H1 (cell line): ENCODE data around the gene MYH3. TPM values are rescaled to one million over a fixed set of nuclear protein-coding genes. Genes with fewer than 3 reads are reported as not detected.

Experiments used
- KDM5A ChIP-seq: fragments of 200-600 bp; IDR thresholded peaks from 2 replicates; pipeline ENCODE4 v1.7.1; 2012; ENCODE audit warnings: mild to moderate bottlenecking, low read length, inconsistent platforms, mixed read lengths
- polyA plus RNA-seq, 7 experiments: library from polyadenylated mRNA; depleted of rRNA in 3 of 7; stranded (reverse) in 5 of 7; unstranded in 2 of 7; fragments of >200 nt in 5 of 7; fragments of 200-250 nt in 2 of 7; gene quantifications; 1 replicate in 5 of 7; 2 replicates in 1 of 7; 4 replicates in 1 of 7; pipeline versions ENCODE4 v1.2.1 to v1.2.3, GENCODE V29; 2011 to 2013; ENCODE audit warnings: missing spikeins in 2 of 7, mixed read lengths in 2 of 7
- total RNA-seq: library from RNA; stranded (reverse); fragmentation: NEBNext Ultra II Directional; extraction: Animal tissue kit (Norgen Biotek cat#: 25700); gene quantifications from 2 replicates; pipeline ENCODE4 v1.2.1, GENCODE V29; 2021

MYH3 gene
- total and polyA plus RNA-seq, 2 of the 8 experiments (the other 6 are each of a cell fraction or from before 2014, with no cell fraction given) = 0.65 to 1.8 TPM

- TF ChIP-seq KDM5A = no peak
These were observed 10.6 kb downstream of the MYH3 start (continued) for GRCh38 chr17:10646392-10646990.
